Activated CD4-positive, alpha-beta T cell treated with anti-CD3 and anti-CD28 coated beads for 36 hours (primary cell): Measurements from ENCODE around the gene CCNH. TPM values are rescaled to one million over a fixed set of nuclear protein-coding genes. Genes with fewer than 3 reads are reported as not detected.

Source experiments
- ATAC-seq: fragments of 200-7000 bp; cut with Tn5 transposase; one replicate; pipeline ENCODE4 v1.10.0; 2021; ENCODE audit warnings: mild to moderate bottlenecking, moderate library complexity
- CTCF ChIA-PET: fragments of 350-600 bp; sonication (Branson Sonifier 250); formaldehyde crosslinking; loops from one replicate; lab custom pipeline; 2021; ENCODE audit warnings: antibody characterized with exemption; lab: Charles Lee
- POLR2A ChIA-PET: fragments of 350-600 bp; sonication (Branson Sonifier 250); formaldehyde crosslinking; loops from one replicate; lab custom pipeline; 2021; ENCODE audit warnings: antibody characterized with exemption, inconsistent platforms; lab: Charles Lee
- DNase-seq: peaks from one replicate; pipeline ENCODE4 v3.0.0-alpha.2; 2020
- H3K27ac Mint-ChIP-seq: one replicate; pipeline ENCODE4 v1.8.0; 2021; ENCODE audit warnings: mixed read lengths
- H3K27me3 Mint-ChIP-seq: one replicate; pipeline ENCODE4 v1.8.0; 2021; ENCODE audit warnings: mixed read lengths
- H3K36me3 Mint-ChIP-seq: one replicate; pipeline ENCODE4 v1.8.0; 2021; ENCODE audit warnings: low read depth, mixed read lengths
- H3K4me1 Mint-ChIP-seq: one replicate; pipeline ENCODE4 v1.8.0; 2021; ENCODE audit warnings: mixed read lengths
- H3K4me3 Mint-ChIP-seq: one replicate; pipeline ENCODE4 v1.8.0; 2021; ENCODE audit warnings: mild to moderate bottlenecking, moderate library complexity, mixed read lengths
- H3K9me3 Mint-ChIP-seq: one replicate; pipeline ENCODE4 v1.8.0; 2021; ENCODE audit warnings: low read depth, mixed read lengths
- intact Hi-C, 2 experiments: fragments of 100-400 bp; cut with DNase I in 1 of 2; cut with micrococcal nuclease in 1 of 2; formaldehyde crosslinking; loops; one replicate each; pipeline versions ENCODE4 v1.14.2 to v1.15.1; 2022 to 2024; cut with DNase I, micrococcal nuclease
- total RNA-seq, 2 experiments: library from RNA; stranded (reverse); gene quantifications; one replicate each; pipeline ENCODE4 v1.2.3, GENCODE V29; 2021

CCNH gene
- total RNA-seq, 2 experiments from 2014 or later: 62.7 to 111 TPM

- CTCF ChIA-PET: interaction anchor here (2.0 to 2.3 kb wide), 2 partner anchors 8 to 19 kb away, joined by 8 to 11 read pairs; no protein-coding TSS in a partner anchor
- DNase-seq (no peak), ATAC-seq (no peak)
- POLR2A ChIA-PET: no interaction called here
- no peak overlapping the region for H3K4me3 Mint-ChIP-seq
- H3K27ac Mint-ChIP-seq: peak overlapping the region; percentile 69
- H3K27me3 Mint-ChIP-seq: no peaks in the 10 kb centered on the region
- H3K4me1 Mint-ChIP-seq: peaks cover 10% of the 10 kb centered on the region
- intact Hi-C loops: no loop called here
- H3K9me3 Mint-ChIP-seq: no peaks in the 10 kb centered on the region
- H3K36me3 Mint-ChIP-seq: peaks cover 68% of the 10 kb centered on the region
These were observed 20.6 kb downstream of the CCNH start for GRCh38 chr5:87392170-87392569.

- ATAC-seq (no peak), DNase-seq (no peak)
- no peak overlapping the region for H3K4me3 Mint-ChIP-seq
- peaks cover 5% of the 10 kb centered on the region for H3K4me1 Mint-ChIP-seq
- no peaks in the 10 kb centered on the region for H3K27me3 Mint-ChIP-seq
- no peaks in the 10 kb centered on the region for H3K9me3 Mint-ChIP-seq
- CTCF ChIA-PET: interaction anchor here (2.3 kb wide), 1 partner anchor 18 kb away, joined by 8 read pairs; no protein-coding TSS in a partner anchor
- POLR2A ChIA-PET: no interaction called here
- H3K36me3 Mint-ChIP-seq: peaks cover 66% of the 10 kb centered on the region
- intact Hi-C loops: no loop called here
- no peak overlapping the region for H3K27ac Mint-ChIP-seq
These were observed 22.0 kb downstream of the CCNH start for GRCh38 chr5:87390576-87391199.

GRCh38 chr5:87390075-87390474, 22.7 kb downstream of the CCNH start:
- CTCF ChIA-PET: interaction anchor here (1.5 kb wide), 1 partner anchor 10 kb away, joined by 6 read pairs; no protein-coding TSS in a partner anchor
- no peak for ATAC-seq
- H3K9me3 Mint-ChIP-seq: no peaks in the 10 kb centered on the region

GRCh38 chr5:87389296-87390034, 23.3 kb downstream of the CCNH start:
- H3K9me3 Mint-ChIP-seq: no peaks in the 10 kb centered on the region
- peaks cover 5% of the 10 kb centered on the region for H3K4me1 Mint-ChIP-seq
- intact Hi-C loops: no loop called here
- H3K27ac Mint-ChIP-seq: peak overlapping the region; percentile 55
- ATAC-seq (no peak), DNase-seq (no peak)
- H3K27me3 Mint-ChIP-seq: no peaks in the 10 kb centered on the region
- CTCF ChIA-PET: interaction anchor here (1.5 kb wide), 1 partner anchor 10 kb away, joined by 6 read pairs; no protein-coding TSS in a partner anchor
- peaks cover 56% of the 10 kb centered on the region for H3K36me3 Mint-ChIP-seq
- no peak overlapping the region for H3K4me3 Mint-ChIP-seq
- POLR2A ChIA-PET: interaction anchor here (1.1 kb wide), 1 partner anchor 9 kb away, joined by 3 read pairs; no protein-coding TSS in a partner anchor

More at GRCh38 chr5:87390075-87390474, 22.7 kb downstream of the CCNH start:
- Mint-ChIP-seq H3K27ac (peak overlapping the region; percentile 55), H3K4me3 (no peak overlapping the region), H3K27me3 (no peaks in the 10 kb centered on the region), H3K4me1 (peaks cover 5% of the 10 kb centered on the region), H3K36me3 (peaks cover 61% of the 10 kb centered on the region)
- intact Hi-C loops: no loop called here
- POLR2A ChIA-PET: no interaction called here
- no peak for DNase-seq

GRCh38 chr5:87388129-87388528, 24.6 kb downstream of the CCNH start:
- no peak overlapping the region for H3K27ac Mint-ChIP-seq
- POLR2A ChIA-PET: no interaction called here
- no peak for DNase-seq
- CTCF ChIA-PET: interaction anchor here (0.6 kb wide), 1 partner anchor 18 kb away, joined by 3 read pairs; no protein-coding TSS in a partner anchor
- peaks cover 5% of the 10 kb centered on the region for H3K4me1 Mint-ChIP-seq
- no peaks in the 10 kb centered on the region for H3K9me3 Mint-ChIP-seq
- H3K27me3 Mint-ChIP-seq: no peaks in the 10 kb centered on the region
- no peak overlapping the region for H3K4me3 Mint-ChIP-seq
- intact Hi-C loops: no loop called here
- no peak for ATAC-seq
- H3K36me3 Mint-ChIP-seq: peaks cover 52% of the 10 kb centered on the region

- H3K4me1 Mint-ChIP-seq: peaks cover 3% of the 10 kb centered on the region
- H3K27ac Mint-ChIP-seq: peak overlapping the region; percentile 42
- H3K27me3 Mint-ChIP-seq: no peaks in the 10 kb centered on the region
- peaks cover 49% of the 10 kb centered on the region for H3K36me3 Mint-ChIP-seq
- H3K4me3 Mint-ChIP-seq: no peak overlapping the region
- ChIA-PET CTCF (interaction anchor here (1.0 to 2.4 kb wide), 2 partner anchors 15 to 31 kb away, joined by 3 to 17 read pairs; no protein-coding TSS in a partner anchor), POLR2A (no interaction called here)
- ATAC-seq: no peak
- intact Hi-C loops: no loop called here
- DNase-seq: no peak
- H3K9me3 Mint-ChIP-seq: no peaks in the 10 kb centered on the region
These were observed 26.9 kb downstream of the CCNH start for GRCh38 chr5:87385802-87386201.

- no peaks in the 10 kb centered on the region for H3K9me3 Mint-ChIP-seq
- intact Hi-C loops: no loop called here
- no peak overlapping the region for H3K4me3 Mint-ChIP-seq
- no peaks in the 10 kb centered on the region for H3K4me1 Mint-ChIP-seq
- ATAC-seq (no peak), DNase-seq (no peak)
- no peak overlapping the region for H3K27ac Mint-ChIP-seq
- peaks cover 39% of the 10 kb centered on the region for H3K36me3 Mint-ChIP-seq
- CTCF ChIA-PET: interaction anchor here (0.6 to 0.7 kb wide), 2 partner anchors 168 to 503 kb away, joined by 3 to 4 read pairs; no protein-coding TSS in a partner anchor
- POLR2A ChIA-PET: no interaction called here
- no peaks in the 10 kb centered on the region for H3K27me3 Mint-ChIP-seq
These were observed 29.5 kb downstream of the CCNH start for GRCh38 chr5:87383216-87383615.

GRCh38 chr5:87382224-87382623, 30.5 kb downstream of the CCNH start:
- Mint-ChIP-seq H3K36me3 (peaks cover 31% of the 10 kb centered on the region), H3K9me3 (no peaks in the 10 kb centered on the region), H3K27ac (no peak overlapping the region), H3K4me3 (no peak overlapping the region), H3K27me3 (no peaks in the 10 kb centered on the region), H3K4me1 (no peaks in the 10 kb centered on the region)
- intact Hi-C loops: no loop called here
- CTCF ChIA-PET: no interaction called here
- POLR2A ChIA-PET: no interaction called here
- ATAC-seq (no peak), DNase-seq (no peak)

- H3K27ac Mint-ChIP-seq: no peak overlapping the region
- CTCF ChIA-PET: interaction anchor here (1.9 to 2.2 kb wide), 2 partner anchors 12 to 19 kb away, joined by 8 to 9 read pairs; no protein-coding TSS in a partner anchor
- H3K36me3 Mint-ChIP-seq: peaks cover 23% of the 10 kb centered on the region
- H3K9me3 Mint-ChIP-seq: no peaks in the 10 kb centered on the region
- no peak for DNase-seq
- POLR2A ChIA-PET: no interaction called here
- no peaks in the 10 kb centered on the region for H3K27me3 Mint-ChIP-seq
- H3K4me1 Mint-ChIP-seq: no peaks in the 10 kb centered on the region
- intact Hi-C loops: no loop called here
- no peak for ATAC-seq
- no peak overlapping the region for H3K4me3 Mint-ChIP-seq
These were observed 40.0 kb downstream of the CCNH start for GRCh38 chr5:87372705-87373104.

GRCh38 chr5:87369431-87369830, 43.3 kb downstream of the CCNH start:
- Mint-ChIP-seq H3K9me3 (no peaks in the 10 kb centered on the region), H3K4me1 (peaks cover 6% of the 10 kb centered on the region), H3K4me3 (no peak overlapping the region), H3K36me3 (peaks cover 24% of the 10 kb centered on the region), H3K27ac (no peak overlapping the region), H3K27me3 (no peaks in the 10 kb centered on the region)
- ChIA-PET CTCF (interaction anchor here (1.1 to 1.4 kb wide), 2 partner anchors 21 to 30 kb away, joined by 3 to 4 read pairs; no protein-coding TSS in a partner anchor), POLR2A (no interaction called here)
- DNase-seq: no peak
- no peak for ATAC-seq
- intact Hi-C loops: no loop called here

- no peaks in the 10 kb centered on the region for H3K9me3 Mint-ChIP-seq
- ATAC-seq (no peak), DNase-seq (no peak)
- H3K27ac Mint-ChIP-seq: no peak overlapping the region
- peaks cover 26% of the 10 kb centered on the region for H3K36me3 Mint-ChIP-seq
- H3K4me1 Mint-ChIP-seq: peaks cover 7% of the 10 kb centered on the region
- POLR2A ChIA-PET: no interaction called here
- intact Hi-C loops: no loop called here
- no peaks in the 10 kb centered on the region for H3K27me3 Mint-ChIP-seq
- CTCF ChIA-PET: interaction anchor here (1.4 kb wide), 1 partner anchor 20 kb away, joined by 4 read pairs; no protein-coding TSS in a partner anchor
- no peak overlapping the region for H3K4me3 Mint-ChIP-seq
These were observed 44.1 kb downstream of the CCNH start for GRCh38 chr5:87368601-87369000.
